NOMO-1 treated with DMSO at 0.1 percent for 48 hours (cell line): ENCODE measurements around the gene ALCAM.
"Not testable (repeated sequence)": the region's sequence is repeated elsewhere in the genome, so short reads cannot be mapped to it uniquely, and the experiment has no call there.

Experiments
- DNase-seq: peaks from one replicate; lab custom pipeline; 2025; ENCODE audit not compliant: unreplicated experiment; lab: John Stamatoyannopoulos, UW

ALCAM gene

DNA sequence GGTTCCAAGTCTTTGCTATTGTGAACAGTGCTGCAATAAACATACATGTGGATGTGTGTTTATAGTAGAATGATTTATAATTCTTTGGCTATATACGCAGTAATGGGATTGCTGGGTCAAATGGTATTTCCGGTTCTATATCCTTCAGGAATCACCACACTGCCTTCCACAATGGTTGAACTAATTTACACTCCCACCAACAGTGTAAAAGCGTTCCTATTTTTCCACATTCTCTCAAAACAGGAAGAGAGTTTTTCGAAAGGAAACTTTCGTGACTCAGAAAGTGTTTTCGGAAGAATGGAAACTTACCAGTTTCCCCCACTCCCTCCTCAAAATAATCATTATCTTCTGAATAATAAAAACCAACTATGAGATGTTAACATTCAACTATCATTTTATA, 205.8 kb downstream of the ALCAM start:
- DNase-seq: no peak

DNA sequence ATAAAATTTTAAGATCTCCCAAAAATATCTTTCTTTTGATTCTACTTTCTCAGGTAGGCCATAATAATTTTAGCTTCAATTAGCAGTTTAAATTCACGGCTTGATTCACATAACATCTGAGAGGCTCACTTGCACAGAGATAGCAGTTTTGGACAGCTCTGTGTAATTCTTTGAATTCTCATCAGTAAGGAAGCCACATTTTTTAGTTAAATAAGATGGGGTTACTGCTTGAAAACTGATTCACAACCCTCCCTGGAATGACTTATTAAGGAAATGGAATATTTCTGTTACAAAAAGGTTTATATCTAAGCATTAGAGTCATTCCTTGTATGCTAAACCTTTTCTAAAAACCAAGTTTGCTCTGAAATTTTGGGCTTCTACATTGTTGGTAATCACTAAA, 212.7 kb downstream of the ALCAM start:
- DNase-seq: no peak

DNA sequence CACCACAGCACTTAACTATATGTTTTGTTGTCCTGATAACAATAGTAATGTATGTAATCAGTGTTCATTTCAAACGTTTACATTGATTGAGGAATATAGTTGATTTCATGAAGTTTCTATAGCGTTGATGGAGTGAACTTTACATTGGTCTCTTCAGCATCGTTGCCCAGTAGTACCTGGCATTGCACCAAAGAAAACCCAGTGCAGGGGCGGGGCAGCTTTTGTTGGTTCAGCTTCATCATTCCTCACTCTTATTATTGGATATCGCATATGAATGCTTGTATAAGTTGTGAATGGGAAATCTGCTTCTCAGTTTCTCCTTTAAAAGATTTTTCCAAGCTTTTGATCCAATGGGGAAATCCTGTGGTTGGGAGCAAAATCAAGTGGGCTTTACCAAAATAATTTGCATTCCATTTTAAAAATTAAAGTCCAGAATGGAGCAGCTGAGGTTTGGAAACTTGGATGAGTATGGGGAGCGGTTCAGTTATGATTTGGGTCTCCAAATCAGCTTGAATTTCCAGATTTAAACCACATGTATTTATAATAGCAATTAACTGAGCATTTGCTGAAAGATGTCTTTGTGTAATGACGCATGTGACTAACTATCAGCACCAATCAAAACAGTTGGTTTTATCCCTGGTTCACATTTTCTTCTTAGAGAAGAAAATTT, 213.7 kb downstream of the ALCAM start:
- no peak for DNase-seq

DNA sequence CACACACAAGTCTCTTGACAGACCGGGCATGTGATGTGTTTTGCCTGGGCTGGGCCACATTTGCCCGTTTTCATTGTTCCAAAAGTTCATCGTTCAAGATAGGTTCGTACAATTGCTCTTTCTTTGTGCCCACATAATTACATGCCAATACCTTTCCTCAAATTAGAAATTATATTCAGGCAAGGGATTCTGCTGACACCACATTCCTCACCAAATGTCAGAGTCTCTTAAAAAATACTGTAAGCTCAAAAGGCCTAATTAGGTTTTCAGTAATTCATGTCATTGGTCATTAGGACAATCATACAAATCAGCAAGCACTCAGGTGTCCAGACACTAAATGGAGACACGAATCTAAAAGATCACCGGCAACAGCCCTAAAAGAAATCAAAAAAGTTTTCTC, 215.3 kb downstream of the ALCAM start:
- DNase-seq: no peak

DNA sequence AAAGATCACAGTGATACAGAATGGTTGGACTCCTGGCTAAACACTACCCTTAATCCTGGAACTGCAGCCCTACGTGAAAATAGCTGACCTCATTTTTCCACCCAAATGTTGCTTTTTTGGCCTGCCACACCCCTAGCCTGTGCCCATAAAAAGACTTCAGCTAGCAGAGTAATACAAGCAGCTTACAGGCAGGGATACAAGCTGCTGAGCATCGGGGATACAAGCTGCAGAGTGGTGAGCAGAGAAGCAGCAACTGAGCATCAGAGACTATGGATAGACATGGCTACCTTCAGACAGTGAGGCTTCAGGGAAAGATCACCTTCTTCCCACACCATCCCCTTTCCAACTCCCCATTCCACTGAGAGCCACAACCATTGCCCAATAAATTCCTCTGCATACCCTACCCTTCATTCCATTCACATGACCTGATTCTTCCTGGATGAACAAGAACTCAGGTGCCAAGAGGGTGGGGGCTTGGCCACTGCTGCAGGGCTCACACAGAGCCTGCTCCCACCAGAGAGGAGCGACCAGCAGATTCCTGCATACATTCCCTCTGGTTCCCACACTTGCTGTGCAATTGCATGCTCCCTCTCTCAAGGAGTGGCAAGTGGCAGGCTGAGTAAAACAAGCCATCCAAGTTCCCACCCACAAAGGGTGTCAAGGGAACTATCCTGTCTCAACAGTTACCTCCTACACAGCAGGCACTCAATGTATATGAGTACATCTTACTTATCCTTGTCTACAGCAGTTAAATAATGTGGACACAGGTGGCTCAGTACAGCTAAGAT, 217.5 kb downstream of the ALCAM start:
- DNase-seq: no peak

DNA sequence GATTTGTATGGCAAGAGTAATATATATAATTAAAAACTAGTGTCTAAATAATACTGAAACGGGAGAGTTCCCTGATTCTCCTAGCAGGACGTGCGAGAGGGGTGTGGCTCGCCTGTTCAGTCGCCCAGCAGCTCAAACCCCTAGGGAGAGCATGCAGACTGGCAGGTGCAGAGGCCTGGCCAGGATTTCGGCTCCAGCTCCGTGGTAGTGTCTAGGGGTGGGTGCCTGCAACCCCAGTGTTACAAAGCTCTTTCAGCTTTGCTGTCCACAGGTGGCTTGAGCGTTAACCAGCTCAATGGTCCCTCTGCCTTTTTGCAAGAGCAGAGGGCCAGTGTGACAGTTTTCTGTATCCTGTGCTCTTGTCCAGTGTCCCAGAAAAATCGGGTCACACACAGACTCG, 226.6 kb downstream of the ALCAM start:
- DNase-seq: no peak

DNA sequence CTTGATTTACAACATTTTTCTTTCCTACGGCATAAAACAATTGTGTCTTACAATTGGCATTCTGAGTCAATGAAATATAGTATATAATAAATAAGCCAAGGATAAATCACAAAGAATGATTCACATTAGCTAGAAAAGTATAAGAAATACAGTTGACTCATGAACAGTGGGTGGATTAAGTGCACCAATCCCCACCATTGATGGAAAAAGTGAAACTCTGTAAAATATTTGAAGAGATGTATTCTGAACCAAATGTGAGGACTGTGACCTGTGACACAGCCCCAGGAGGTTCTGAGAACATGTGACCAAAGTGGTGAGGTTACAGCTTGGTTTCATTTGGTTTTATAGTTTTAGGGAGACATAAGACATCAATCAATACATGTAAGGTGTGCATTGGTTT, 227.5 kb downstream of the ALCAM start:
- DNase-seq: no peak

DNA sequence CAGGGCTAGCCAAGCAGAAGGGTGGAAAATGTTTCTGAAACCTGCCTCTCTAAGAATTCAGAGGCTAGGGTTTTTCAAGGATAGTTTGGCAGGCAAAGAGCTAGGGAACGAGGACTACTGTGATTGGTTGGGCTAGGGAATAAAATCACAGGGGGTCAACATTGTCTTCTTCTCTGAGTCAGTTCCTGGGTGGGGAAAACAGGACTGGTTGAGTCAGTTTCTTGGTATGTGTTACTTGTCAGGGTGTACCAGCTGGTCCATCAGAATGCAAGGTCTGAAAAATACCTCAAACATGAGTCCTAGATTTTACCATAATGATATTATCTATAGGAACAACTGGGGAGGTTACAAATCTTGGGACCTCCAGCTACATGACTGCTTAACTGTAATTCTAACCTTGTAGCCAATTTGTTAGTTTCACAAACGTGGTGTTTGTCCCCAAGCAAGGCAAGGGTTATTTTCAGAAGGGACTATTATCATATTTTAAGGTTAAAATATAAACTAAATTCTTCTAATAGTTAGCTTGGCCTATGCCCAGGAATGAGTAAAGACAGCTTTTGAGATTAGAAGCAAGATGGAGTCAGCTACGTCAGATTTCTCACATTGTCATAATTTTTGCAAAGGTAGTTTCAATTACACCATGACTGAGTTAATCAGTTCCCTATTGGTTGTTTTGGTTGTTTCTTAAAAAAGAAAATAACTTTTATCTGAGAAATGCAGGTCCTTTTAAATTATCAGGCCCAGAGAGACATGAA, 231.5 kb downstream of the ALCAM start:
- DNase-seq: no peak

DNA sequence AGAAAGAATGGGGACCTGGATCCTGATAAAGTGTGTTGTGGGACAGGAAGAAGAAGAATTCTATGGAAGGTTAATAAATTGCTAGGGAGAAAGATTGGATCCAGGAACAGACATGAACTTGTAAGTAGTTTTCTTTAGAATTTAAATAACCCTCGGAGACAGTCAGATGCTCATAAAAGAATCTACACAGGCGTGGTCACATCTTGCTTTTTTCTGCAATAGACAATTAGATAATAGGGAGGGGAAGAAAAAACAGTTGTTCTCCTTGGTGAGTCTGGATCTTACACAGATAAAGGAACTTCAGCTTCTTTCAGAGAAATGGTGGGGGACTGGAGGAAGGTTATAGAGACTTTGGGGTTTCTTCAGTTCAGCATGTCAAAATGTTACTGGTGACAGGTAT, 232.6 kb downstream of the ALCAM start:
- no peak for DNase-seq

DNA sequence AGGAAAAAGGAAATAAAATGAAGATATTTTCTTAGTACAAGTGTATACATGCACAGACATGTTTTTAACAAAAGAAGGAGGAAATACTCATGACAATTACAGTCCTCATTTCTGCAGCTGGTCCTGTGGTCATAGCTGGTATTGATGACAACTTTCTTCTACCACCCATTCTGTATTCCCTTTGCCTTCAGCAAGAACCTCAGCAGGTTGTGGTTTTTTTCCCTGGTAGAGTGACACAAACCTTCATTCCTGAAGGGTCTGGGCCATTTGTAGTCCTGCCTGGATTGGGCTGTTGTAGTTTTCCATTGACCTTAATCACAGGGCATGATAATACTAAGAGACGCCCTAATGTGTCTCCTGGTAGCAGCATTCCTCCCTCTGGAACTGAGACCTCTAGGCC, 235.0 kb downstream of the ALCAM start:
- DNase-seq: not testable (repeated sequence)

DNA sequence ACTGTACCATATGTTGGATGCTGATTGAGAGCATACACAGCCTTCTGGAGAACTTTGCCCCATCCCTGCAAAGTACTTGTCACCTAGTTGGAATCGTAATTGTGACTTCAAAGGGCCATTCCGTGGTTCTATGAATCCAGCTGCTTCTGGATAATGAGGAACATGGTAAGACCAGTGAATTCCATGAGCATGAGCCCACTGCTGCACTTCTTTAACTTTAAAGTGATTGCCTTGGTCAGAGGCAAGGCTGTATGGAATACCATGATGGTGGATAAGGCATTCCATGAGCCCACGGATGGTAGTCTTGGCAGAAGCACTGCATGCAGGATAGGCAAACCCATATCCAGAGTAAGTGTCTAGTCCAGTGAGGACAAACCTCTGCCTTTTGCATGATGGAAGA, 235.6 kb downstream of the ALCAM start:
- DNase-seq: not testable (repeated sequence)

DNA sequence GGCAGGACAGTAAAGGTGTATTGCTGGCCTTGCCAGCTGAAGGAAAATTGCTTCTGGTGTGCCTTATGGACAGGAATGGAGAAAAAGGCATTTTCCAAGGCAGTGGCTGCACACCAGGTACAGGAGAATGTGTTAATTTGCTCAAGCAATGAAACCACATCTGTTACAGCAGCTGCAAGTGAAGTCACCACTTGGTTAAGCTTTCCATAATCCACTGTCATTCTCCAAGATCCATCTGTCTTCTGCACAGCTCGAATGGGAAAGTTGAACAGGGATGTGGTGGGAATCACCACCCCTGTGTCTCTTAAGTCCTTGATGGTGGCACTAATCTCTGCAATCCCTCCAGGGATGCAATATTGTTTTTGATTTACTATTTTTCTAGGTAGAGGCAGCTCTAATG, 236.8 kb downstream of the ALCAM start:
- not testable (repeated sequence) for DNase-seq

DNA sequence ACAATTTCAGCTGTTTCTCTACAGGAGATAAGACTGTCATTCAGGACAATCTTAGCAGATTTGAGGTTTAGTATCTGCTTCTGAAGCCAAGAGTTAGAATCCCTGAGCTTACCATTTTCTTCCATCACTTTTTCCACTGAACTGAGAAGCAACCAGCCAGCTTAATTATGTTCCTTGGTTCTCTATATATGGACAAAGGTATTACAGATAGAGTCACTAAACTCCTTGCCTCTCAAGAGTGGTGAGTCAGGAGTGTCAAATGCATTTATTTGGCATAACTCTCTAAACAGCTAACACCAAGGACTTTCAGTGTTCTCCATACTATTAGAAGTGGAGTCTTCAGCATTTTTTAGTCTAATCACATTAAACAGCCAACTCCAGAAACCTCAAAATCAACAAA, 239.3 kb downstream of the ALCAM start:
- DNase-seq: no peak

DNA sequence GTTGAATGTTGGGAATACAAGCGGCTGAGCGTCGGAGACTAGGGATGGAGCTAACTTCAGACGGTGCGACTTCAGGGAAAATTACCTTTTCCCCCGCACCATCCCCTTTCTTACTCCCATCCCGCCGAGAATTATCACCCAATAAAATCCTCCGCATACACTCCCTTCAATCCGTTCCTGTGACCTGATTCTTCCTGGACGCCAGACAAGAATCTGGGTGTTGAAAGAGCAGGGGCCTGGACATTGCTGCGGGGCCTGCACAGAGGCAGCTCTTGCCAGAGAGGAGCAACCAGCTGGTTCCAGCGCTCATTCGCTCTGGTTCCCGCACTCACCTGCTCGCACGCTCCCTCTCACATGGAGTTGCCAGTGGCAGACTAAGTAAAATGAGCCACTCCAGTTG, 241.9 kb downstream of the ALCAM start:
- no peak for DNase-seq

DNA sequence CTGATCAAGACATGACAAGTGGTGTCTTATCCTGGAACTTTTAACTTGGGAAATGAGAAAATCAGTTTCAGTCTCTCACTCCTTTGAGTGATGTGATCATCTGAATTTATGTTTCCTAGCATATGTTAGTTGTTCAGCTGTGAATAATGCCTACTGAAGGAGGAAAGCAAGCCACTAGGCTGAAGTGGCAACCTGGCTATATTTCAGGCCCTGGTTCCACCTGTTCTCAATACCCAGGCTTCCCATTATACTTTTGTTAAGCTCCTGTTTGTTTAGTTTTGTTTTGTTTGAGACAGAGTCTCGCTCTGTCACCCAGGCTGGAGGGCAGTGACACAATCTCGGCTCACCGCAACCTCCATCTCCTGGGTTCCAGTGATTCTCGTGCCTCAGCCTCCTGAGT, 243.8 kb downstream of the ALCAM start:
- DNase-seq: no peak

DNA sequence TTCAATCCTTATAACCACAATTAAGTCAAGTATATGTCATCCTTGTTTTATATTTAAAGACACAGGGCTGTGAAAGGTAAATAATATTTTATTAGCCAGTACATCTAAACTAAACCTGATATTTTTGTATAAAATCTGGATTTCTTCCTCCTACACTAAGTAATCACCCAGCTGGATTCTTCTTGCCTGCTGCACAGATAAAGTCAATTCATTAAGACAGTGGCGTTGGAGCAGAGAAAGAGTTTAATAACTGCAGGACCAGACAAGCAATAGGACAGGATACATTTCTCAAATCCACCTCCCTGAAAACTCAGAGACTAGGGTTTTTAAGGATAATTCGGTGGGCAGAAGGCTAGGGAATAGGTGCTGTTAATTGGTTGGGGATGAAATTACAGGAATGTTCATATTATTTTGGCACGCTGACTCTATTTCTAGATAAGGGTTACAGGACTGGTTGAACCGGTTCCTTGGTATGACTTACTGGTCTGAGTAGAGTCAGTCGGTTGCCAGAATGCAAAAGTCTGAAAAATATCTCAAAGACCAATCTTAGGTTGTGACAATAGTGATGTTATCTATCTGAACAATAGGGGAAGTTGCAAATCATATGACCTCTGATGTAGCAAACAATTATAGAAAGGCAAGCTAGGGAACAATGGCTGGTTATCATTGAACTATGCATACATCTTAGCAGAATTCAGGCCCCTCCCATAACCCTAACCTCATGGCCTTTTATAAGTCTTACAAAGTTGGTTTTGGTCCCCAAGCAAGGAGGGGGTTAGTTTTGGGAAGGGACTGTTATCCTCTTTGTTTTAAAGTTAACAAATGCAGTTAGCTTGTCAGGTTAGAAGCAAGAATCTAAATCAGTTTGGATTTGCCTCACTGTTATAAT, 244.8 kb downstream of the ALCAM start:
- DNase-seq: no peak

DNA sequence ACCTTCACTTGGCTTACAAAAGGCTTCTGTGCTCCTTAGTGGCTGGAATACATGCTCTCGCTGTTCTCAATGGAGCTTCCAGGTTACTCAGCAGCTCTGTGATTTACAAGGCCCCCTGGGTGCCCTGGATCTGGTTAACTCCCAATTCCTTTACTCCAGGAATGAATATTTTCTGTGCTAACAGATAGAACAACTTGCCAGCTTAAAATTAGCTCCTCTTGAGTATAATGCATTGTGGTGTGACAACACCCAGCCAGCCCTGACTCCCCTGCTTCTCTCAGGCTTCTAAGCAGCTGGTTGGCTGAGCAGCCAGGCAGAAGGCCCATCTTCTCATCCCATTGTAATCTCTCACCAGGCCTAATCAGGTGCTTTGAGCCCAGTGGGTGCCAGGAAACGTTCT, 246.4 kb downstream of the ALCAM start:
- DNase-seq: no peak

DNA sequence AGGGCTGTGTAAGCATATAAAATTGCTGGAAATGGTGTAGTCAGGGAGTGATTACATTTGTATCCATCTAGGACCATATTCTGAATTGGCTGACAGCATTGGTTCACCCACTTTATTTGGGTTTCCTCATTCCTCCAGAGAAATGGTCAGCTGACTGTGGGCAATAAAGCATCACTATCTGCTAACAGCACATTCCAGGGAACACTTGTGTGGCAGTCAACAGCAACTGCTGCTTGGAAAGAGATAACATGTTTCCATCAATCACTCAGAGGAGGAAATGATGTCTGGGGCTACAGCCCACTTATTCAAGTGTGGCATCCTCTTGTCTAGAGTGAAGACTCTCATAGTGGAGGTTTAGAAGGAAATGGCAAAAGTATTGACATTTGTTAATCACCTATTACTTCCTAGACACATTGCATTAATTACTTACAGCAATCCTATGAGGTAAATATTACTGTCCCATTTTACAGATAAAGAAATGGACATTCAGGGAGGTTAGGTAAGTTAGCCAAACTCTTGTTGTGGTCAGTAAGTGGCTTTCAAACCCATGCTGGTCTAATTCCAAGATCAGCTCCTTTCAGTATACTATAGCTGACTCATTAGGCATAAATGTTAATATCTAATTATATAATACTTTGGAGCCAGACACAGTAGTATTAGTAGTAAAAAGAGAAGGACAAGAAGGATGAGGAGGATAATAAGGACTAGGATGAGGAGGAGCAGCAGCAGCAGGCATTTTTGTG, 247.8 kb downstream of the ALCAM start:
- no peak for DNase-seq

DNA sequence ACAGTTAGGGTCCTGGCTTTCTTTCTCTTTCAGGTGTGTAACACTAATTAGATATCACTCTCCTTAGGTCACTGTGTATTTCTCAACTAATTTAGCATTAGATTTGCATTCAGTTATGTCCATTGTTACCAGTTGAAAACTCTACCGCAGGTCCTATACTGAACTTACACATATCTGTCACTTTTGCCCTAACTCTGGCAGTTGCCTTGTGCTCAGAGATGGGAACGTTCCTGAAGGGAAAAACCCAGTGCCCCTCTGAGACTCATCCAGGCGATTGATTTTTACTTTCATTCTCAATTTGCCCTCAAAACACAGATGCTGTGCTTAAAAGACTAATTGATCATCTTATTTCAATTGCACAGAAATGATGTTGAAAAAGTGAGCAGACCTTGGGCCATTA, 249.1 kb downstream of the ALCAM start:
- DNase-seq: no peak

DNA sequence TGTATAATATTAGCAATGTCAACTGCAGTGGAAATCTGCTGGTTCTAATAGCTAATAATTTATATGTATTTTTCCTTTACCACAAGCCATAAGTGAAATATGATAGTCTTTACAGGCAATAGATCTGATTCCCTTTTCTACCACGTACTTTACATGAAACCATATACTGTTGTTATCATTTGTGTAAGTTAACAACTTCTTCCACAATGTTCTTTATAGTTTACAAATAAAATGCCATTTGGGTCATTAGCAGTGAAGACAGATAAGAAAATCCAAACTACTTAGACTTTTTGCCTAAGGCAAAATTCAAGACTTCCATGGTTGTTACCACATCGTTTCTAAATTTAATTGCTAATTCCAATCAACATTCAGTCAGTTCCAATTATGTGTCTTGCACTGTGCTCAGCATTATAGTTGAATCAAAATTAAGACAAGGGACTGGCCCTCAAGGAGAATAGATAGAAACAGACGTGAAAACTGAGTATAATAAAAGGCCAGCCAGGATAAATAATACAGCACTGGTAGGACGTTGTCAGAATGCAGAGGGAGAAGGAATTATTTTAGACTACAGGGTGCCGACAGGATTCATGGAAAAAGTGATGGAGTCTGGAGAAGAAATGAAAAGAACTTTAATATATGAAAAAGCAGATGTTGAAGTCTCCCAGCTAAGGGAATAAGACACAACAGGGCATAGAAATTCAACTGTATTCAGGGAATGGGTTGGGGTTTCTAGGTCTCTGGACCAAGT, 249.8 kb downstream of the ALCAM start:
- no peak for DNase-seq
